ENCODE measurements around the gene SPTBN1.
A peak's percentile ranks its signal among the peaks of the same experiment; 100 is the strongest.
"Not testable (repeated sequence)": the region's sequence is repeated elsewhere in the genome, so short reads cannot be mapped to it uniquely, and the experiment has no call there.

SPTBN1 gene

DNA sequence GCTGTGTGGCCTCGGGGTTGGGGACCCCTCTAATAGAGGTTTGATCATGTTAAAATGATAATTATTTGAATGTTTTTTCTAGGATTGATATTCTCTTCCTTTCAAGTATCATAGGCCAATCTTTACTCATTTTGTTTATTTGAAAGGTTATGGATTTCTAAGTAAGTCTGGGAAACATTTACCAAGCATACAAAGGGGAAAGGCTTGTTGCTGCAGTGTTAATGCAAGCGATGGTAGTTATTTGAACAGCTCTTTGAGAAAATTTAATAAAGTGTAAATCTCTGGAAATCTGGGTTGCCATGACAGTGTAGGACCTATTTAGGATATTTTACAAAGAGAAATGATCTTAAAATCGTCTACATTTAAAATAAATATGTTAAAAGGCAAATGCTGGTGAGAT is 56.1 kb downstream of the SPTBN1 start:
- FAIRE-seq (no peak), DNase-seq (ENCODE audit: insufficient read length, low spot score) (no peak)
- TF ChIP-seq POLR2A (IDR thresholded peaks at IDR 0.05; ENCODE audit: low read depth, low read length), result no peak

DNA sequence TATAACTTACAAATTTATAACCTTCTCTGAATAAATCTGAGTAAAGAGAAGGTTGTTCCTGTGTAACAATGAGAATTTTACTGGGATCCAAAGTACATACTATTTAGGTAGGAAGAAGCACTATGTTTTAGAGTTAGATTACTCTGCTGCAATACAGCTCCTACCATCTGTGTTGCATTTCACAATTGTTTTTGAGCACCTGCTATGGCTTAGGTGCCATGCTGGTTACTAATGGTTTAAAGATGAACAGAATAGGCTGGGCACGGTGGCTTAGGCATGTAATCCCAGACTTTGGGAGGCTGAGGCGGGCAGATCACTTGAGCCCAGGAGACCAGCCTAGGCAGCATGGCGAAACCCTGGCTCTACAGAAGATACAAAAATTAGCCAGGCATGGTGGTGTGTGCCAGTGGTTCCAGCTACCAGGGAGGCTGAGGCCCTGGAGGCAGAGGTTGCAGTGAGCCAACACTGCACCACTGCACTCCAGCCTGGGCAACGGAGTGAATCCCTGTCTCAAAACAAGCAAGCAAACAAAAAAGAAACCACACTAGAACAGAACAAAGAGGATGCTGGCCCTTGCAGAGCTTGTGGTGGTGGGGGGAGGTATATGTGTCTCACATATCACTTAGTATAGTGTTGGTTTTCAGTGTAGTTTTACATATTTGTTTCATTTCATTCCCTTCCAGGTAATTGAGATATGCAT is 56.7 kb downstream of the SPTBN1 start:
- FAIRE-seq (no peak), DNase-seq (ENCODE audit: insufficient read length, low spot score) (no peak)
- TF ChIP-seq POLR2A (IDR thresholded peaks at IDR 0.05; ENCODE audit: low read depth, low read length), result no peak

DNA sequence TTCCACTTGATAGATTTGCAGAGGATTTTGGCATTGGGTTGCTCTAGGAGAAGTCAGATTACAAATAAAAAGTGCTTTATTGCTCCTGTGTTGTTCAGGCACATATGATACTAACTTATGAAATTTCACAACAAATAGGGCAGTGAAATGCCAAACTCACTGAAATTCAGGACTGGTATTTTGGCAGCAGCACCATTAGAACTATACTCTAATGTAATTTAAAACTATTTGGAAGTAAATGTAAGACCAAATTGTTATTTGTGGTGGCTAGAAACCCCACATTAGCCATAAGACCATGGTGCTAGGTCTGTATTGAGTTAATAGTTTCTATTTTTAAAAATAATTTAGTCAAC is 57.2 kb downstream of the SPTBN1 start:
- FAIRE-seq, result no peak

DNA sequence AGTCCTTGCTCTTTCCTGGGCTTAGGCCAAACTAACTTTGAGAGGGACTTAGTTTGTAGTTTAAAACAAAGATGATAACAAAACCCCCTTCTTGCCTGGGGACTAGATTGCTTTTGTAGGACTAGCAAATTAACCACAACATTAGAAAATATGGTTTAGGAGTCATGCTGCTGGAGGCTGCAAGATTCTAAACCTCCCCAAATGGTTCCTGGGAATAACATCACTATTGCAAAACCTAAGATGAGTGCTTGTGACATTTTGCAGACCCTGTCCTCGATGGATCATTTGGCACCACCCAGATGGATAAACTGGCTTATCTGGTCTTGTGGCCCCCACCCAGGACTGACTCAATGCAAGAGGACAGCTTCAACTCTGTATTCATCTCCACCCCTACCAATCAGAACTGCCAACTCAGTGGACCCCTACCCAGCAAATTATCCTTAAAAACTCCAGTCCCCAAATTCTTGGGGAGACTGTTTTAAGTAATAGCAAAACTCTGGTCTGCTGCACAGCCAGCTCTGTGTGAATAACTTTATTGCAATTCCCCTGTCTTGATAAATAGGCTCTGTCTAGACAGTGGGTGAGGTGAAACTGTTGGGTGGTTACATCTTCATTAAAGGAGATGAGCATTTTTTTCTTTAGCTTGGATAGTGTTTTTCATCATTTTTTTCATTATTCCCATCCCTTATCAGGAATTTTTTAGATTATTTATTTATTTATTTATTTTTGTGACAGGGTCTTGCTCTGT is 58.9 kb downstream of the SPTBN1 start:
- FAIRE-seq (no peak), DNase-seq (ENCODE audit: insufficient read length, low spot score) (no peak)
- no peak for TF ChIP-seq POLR2A (IDR thresholded peaks at IDR 0.05; ENCODE audit: low read depth, low read length)

More for the DNA sequence above, 57.2 kb downstream of the SPTBN1 start:
- TF ChIP-seq POLR2A (IDR thresholded peaks at IDR 0.05; ENCODE audit: low read depth, low read length), result no peak
- no peak for DNase-seq (ENCODE audit: insufficient read length, low spot score)

DNA sequence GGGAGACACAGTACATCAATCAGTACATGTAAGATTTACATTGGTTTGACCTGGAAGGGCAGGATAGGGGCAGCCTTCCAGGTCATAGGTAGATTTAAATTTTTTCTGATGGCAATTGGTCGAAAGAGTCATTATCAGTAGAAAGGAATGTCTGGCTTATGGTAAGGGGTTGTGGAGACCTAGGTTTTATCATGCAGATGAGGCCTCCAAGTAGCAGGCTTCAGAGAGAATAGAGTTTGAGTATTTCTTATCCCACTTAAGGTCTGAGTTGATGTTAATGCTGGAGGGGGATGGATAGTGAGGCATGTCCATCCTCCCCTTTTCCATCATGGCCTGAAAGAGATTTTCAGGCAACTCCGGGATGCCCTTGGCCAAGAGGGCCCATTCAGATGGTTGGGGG is 60.7 kb downstream of the SPTBN1 start:
- DNase-seq (ENCODE audit: insufficient read length, low spot score), result no peak
- FAIRE-seq, result no peak
- no peak for TF ChIP-seq POLR2A (IDR thresholded peaks at IDR 0.05; ENCODE audit: low read depth, low read length)

DNA sequence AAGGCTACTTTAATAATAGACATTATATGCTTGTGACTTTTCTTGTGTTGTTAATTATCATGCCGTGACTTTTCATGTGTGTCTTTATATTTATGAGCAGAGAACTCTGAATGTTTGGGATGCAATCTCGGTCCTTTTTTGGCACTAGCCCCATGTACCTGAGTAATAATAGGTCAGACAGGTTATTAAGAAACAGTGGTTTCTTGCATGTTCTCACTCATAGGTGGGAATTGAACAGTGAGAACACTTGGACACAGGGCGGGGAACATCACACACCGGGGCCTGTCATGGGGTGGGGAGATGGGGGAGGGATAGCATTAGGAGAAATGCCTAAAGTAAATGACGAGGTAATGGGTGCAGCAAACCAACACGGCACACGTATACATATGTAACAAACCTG is 61.9 kb downstream of the SPTBN1 start:
- DNase-seq (ENCODE audit: insufficient read length, low spot score); FAIRE-seq: not testable (repeated sequence)

DNA sequence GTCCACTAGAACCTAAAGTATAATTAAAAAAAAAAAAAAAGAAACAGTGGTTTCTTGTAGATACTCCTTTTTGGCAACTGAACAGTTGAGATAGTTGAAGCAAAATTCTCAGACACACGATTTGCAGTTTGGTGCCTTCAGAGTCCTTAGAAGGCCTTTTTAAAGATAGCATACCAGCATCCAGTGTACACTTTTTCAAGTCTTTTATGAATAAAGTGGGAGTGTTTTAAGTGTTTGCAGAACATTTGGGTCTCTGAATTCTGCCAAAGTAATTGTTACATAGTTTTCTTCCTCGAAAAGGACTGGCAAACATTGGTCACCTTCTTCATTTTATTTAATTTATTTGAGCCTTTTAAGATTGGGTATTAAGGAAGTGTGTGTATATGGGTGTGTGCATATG is 62.3 kb downstream of the SPTBN1 start:
- TF ChIP-seq POLR2A (IDR thresholded peaks at IDR 0.05; ENCODE audit: low read depth, low read length), result no peak
- no peak for DNase-seq (ENCODE audit: insufficient read length, low spot score)
- no peak for FAIRE-seq

DNA sequence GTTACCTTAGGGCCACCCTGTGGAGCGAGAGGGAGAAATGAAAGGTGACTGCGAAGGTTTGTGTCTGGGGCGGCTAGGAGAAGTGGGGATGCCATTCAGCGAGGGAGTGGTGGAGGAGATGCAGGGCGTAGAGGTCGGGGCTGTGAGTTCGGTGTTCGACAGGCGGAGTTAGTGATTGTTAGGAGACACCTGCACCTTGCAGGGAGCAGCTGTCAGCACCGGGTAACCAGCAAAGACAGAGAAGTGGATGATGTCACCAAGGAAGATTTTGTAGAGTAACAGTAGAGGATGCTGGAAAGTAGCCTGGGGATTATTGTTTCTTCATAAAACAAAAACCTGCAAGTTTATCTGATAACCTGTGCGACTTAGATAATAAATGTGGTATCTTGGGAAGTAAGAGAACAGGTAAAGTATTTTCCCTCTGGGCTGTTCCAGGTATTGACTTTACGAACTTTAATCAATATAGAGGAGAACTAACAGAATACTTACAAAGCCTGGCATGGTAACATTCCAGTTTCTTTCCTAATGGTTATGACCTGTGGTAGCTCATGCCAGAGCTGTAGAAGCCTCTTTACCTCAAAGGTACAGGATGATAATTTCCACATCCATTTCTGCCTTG is 63.8 kb downstream of the SPTBN1 start:
- DNase-seq (ENCODE audit: insufficient read length, low spot score) (no peak), FAIRE-seq (no peak)
- no peak for TF ChIP-seq POLR2A (IDR thresholded peaks at IDR 0.05; ENCODE audit: low read depth, low read length)

DNA sequence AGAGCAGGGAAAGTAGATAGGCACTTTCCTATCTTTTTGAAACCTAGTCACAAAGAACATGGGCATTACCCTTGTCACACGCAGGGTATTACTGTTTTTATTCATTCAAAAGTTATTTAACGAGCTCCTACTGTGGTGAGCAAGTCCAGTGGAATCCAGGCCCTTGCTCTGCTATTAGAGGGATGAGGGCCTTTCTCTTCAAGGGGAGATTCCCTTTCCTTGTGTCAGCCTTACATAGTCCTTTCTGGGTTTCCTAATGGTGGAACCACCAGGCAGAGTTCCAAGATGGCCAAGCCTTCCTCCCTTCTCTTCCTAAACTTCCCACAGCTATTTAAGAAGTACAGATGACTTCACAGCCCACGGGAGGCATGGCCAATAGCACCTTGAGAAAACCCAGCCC is 64.6 kb downstream of the SPTBN1 start:
- FAIRE-seq, result peak; percentile 91
- DNase-seq (ENCODE audit: insufficient read length, low spot score), result peak; percentile 38
- no peak for TF ChIP-seq POLR2A (IDR thresholded peaks at IDR 0.05; ENCODE audit: low read depth, low read length)

DNA sequence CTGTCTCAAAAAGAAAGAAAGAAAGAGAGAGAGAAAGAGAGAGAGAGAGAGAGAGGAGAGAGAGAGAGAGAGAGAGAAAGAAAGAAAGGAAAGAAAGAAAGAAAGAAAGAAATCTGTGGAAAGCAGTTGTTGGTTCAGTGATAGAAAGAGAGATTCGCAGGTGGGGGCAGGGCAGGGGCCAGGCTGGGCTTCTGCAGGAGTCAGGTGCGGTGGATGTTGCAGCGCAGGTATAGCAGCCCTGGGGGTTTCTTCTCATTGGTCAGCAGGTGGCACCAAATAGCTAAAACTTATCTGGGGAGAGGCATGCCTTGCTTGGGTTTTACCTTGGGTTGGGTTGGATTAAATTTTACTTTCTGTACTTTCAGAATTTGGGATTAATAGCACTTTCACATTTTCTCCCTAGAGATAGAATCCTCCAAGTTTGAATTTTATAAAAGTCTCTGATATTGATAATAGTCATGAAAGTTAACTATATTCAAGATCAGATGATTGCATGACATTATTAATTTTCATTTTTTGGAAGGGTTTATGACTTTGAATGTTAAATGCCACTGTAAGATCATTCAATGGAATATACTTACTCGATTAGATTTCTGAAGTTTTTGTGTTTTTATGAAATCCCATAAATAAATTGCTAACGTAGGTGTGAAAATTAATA is 66.6 kb downstream of the SPTBN1 start:
- TF ChIP-seq POLR2A (IDR thresholded peaks at IDR 0.05; ENCODE audit: low read depth, low read length), result no peak
- FAIRE-seq (no peak), DNase-seq (ENCODE audit: insufficient read length, low spot score) (no peak)

DNA sequence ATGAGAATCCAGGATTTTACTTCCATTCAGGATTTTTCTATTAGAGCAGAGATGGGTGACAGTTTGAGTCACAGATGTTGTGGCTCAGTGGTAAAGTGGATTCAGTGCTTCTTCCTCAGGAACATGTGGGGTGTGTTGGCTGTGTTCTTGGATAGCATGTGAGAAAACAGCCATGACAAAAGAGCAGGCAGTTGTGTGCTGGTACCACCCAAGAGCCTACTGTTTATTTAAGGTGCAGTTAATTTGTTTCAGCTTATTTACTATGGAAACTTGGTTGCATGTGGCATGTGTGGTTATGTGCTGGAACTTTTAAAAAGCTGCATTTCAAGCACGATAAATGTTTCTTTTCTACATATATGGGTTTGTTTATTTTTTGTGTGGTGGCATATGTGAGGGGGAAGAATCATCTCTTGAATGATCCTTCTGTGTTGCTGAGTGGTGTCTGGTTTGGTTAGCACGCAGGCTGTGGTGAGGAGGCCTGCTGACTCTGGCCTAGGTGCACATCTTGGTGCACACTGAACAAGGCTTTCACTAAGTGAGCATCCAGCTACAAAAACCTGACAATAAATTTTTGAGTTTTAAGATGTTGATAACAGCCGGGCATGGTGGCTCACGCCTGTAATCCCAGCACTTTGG is 67.3 kb downstream of the SPTBN1 start:
- no peak for DNase-seq (ENCODE audit: insufficient read length, low spot score)
- TF ChIP-seq POLR2A (IDR thresholded peaks at IDR 0.05; ENCODE audit: low read depth, low read length), result no peak
- no peak for FAIRE-seq

DNA sequence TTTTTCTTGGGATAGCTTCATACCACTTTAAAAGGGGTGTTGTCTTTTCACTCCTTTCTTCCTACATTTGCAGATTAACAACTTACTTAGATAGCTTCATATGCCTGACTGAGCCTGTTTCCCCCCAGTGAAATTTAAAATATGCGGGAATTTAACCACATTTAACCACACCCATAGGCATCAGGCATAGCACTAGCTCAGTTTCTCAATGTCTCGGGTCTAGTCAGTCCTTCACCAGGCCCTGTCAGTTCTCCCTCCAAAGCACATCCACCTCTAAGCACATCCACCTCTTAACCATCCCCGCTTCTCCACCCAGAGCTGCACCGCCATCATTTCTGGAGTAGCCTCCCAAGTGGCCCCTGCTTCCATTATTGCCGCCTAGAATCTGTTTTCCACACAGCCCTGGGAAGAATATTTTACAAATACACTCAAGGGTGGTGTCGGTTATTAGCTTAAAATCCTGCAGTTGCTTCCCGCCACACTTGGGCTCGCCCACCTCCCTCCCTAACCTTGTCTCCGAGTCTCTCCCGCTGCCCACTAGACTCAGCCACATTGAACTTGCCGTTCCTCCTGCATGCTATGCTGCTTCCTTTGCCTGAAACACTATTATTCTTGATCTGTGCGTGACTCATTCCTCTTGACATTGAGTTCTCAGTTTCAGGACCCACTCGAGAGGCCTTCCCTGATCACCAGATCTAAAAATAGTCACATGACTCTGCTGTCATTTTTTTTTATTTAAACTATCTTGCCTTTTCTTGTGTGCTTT is 68.3 kb downstream of the SPTBN1 start:
- FAIRE-seq (peak; percentile 71), DNase-seq (ENCODE audit: insufficient read length, low spot score) (peak; percentile 59)
- TF ChIP-seq POLR2A (IDR thresholded peaks at IDR 0.05; ENCODE audit: low read depth, low read length), result 0 out of 2 replicates have a peak, but pooled peaks have one; percentile 22

DNA sequence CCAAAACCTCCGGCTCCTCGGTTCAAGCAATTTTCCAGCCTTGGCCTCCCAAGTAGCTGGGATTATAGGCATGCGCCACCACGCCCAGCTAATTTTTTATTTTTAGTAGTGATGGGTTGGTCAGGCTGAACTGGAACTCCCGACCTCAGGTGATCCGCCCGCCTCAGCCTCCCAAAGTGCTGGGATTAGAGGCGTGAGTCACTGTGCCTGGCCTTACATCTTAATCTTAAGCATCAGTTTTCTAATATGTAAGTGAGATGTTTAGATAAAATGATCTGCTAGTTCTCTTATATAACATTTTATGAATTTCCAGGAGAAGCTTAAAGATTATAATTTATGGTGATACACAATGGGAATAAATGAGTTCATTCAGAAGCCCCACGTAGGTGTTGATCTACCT is 69.2 kb downstream of the SPTBN1 start:
- FAIRE-seq (no peak), DNase-seq (ENCODE audit: insufficient read length, low spot score) (no peak)
- TF ChIP-seq POLR2A (IDR thresholded peaks at IDR 0.05; ENCODE audit: low read depth, low read length), result no peak

Measured in H54 (cell line).